Gastrocnemius medialis (tissue), 4 donors: ENCODE results near the gene SCG5. TPM values are rescaled to one million over a fixed set of nuclear protein-coding genes. Genes with fewer than 3 reads are reported as not detected.

Experiments used
- ATAC-seq, 2 donors: fragments of 150-250 bp; one replicate each; pipeline ENCODE4 v1.9.1; 2016
- DNase-seq, 2 donors: peaks; one replicate each; pipeline ENCODE4 v3.0.0-alpha.2; 2019
- H3K27ac ChIP-seq, 4 donors: fragments of 200-600 bp; sonication (generic); 1 replicate in 1 of 4; 2 replicates in 3 of 4; pipeline ENCODE4 v1.5.1; 2016 to 2018; ENCODE audit warnings: mild to moderate bottlenecking in 2 of 4, moderate library complexity in 1 of 4
- H3K27me3 ChIP-seq, 3 donors: fragments of 200-600 bp; sonication (generic) in 2 of 3; 1 replicate in 1 of 3; 2 replicates in 2 of 3; pipeline versions ENCODE4 v1.5.1 to v1.6.0; 2016 to 2019; ENCODE audit warnings: mild to moderate bottlenecking in 1 of 3, moderate library complexity in 1 of 3
- H3K36me3 ChIP-seq, 2 donors: fragments of 200-600 bp; sonication (generic) in 1 of 2; one replicate each; pipeline ENCODE4 v1.5.1; 2017 to 2018
- H3K4me1 ChIP-seq, 2 donors: fragments of 200-600 bp; sonication (generic) in 1 of 2; one replicate each; pipeline ENCODE4 v1.5.1; 2016 to 2017; ENCODE audit warnings: mild to moderate bottlenecking in 2 of 2
- H3K4me3 ChIP-seq, 4 donors: fragments of 200-600 bp; sonication (generic) in 3 of 4; 1 replicate in 1 of 4; 2 replicates in 3 of 4; pipeline ENCODE4 v1.5.1; 2016 to 2019; ENCODE audit warnings: mild to moderate bottlenecking in 2 of 4
- H3K9me3 ChIP-seq, 3 donors: fragments of 200-600 bp; sonication (generic) in 2 of 3; 1 replicate in 1 of 3; 2 replicates in 2 of 3; pipeline ENCODE4 v1.5.1; 2016 to 2019
- POLR2A ChIP-seq, 2 donors: fragments of 450-650 bp; IDR thresholded peaks; one replicate each; pipeline ENCODE4 v1.6.1; 2017; ENCODE audit warnings: antibody characterized with exemption in 2 of 2, mild to moderate bottlenecking in 2 of 2, moderate library complexity in 2 of 2
- in situ Hi-C, 4 donors: fragments of 200-750 bp; cut with MboI; loops; one replicate each; pipeline versions ENCODE4 v1.15.0 to v1.8.0; 2017; ENCODE audit warnings: low sequenced_read_pairs in 4 of 4
- intact Hi-C: fragments of 100-400 bp; cut with DNase I; formaldehyde crosslinking; loops from one replicate; pipeline ENCODE4 v1.15.1; 2023; ENCODE audit warnings: low total_unique reads
- total RNA-seq, 4 donors: library from RNA; depleted of rRNA; stranded (reverse); fragments of >200 nt; gene quantifications; one replicate each; pipeline versions ENCODE4 v1.1.0 to v1.2.3, GENCODE V29; 2016
- TF ChIP-seq, protein P1 (sequence below), 5 experiments: fragments of 450-650 bp in 3 of 5; fragments of 200-600 bp in 2 of 5; sonication (generic) in 2 of 5; IDR thresholded peaks in 4 of 5; conservative IDR thresholded peaks in 1 of 5; 1 replicate in 4 of 5; 2 replicates in 1 of 5; pipeline ENCODE4 v1.5.1; 2016 to 2019; ENCODE audit warnings: antibody characterized with exemption in 5 of 5, mild to moderate bottlenecking in 3 of 5, moderate library complexity in 3 of 5

SCG5 gene
- total RNA-seq, 4 donors from 2014 or later: 0.53 TPM; not detected in 3

DNA sequence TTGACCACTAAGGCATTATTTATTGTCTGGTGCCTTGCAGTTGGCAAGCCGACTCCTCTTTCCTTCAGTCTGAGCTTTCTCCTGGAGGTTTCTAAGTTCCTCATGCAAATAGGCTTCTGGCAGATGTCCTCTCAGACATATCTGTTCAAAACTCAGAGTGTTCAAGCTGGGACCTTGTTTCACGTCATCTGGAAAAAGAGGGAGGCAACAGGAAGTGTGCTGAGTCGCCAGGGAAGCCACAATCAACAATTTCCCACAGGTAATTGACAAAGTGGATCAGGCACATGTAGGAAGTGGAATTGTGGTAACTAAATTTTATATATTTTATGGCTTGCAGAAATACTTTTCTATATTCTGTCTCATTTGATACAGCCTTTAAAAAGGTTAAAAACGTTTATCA is 14.6 kb downstream of the SCG5 start:
- Histone ChIP-seq H3K27me3 (no peaks in the 10 kb centered on the region), H3K9me3 (no peaks in the 10 kb centered on the region), H3K27ac (no peak overlapping the region), H3K36me3 (no peaks in the 10 kb centered on the region), H3K4me3 (no peak overlapping the region), H3K4me1 (peaks cover 13 to 17% of the 10 kb centered on the region in 2 donors)
- TF ChIP-seq, protein P1, sequence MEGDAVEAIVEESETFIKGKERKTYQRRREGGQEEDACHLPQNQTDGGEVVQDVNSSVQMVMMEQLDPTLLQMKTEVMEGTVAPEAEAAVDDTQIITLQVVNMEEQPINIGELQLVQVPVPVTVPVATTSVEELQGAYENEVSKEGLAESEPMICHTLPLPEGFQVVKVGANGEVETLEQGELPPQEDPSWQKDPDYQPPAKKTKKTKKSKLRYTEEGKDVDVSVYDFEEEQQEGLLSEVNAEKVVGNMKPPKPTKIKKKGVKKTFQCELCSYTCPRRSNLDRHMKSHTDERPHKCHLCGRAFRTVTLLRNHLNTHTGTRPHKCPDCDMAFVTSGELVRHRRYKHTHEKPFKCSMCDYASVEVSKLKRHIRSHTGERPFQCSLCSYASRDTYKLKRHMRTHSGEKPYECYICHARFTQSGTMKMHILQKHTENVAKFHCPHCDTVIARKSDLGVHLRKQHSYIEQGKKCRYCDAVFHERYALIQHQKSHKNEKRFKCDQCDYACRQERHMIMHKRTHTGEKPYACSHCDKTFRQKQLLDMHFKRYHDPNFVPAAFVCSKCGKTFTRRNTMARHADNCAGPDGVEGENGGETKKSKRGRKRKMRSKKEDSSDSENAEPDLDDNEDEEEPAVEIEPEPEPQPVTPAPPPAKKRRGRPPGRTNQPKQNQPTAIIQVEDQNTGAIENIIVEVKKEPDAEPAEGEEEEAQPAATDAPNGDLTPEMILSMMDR (IDR thresholded peaks at IDR 0.05 in 4 of 5, conservative IDR thresholded peaks at IDR 0.05 in 1 of 5): no peak
- no peak for TF ChIP-seq POLR2A (IDR thresholded peaks at IDR 0.05)
- DNase-seq: no peak
- ATAC-seq: no peak
- intact Hi-C loops: no loop called here
- in situ Hi-C loops: loop anchor here (25.0 kb wide), 2 partner anchors 331 to 481 kb away; no protein-coding TSS in a partner anchor

DNA sequence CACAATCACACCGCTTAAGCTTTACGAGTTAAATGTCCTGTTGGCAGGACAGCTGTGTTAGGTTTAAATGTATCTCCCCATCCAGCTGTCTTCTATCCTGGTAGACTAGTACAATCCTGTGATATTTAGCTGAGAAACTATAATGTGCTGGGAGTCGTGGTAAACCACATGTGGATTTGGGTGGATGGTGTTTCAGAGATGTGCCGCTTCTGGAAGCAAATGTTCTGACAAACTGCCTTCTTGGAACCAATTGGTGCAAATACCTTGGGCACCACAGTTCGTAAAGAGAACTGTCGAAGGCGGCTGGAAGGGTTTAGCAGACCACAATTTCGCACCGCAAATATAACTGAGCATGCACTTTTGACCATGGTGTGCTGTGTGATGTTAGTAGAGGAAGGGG is 15.0 kb downstream of the SCG5 start:
- DNase-seq (no peak), ATAC-seq (no peak)
- TF ChIP-seq POLR2A (IDR thresholded peaks at IDR 0.05): no peak
- TF ChIP-seq, protein P1 (IDR thresholded peaks at IDR 0.05 in 4 of 5, conservative IDR thresholded peaks at IDR 0.05 in 1 of 5): no peak
- Histone ChIP-seq H3K9me3 (no peaks in the 10 kb centered on the region), H3K27me3 (no peaks in the 10 kb centered on the region), H3K36me3 (no peaks in the 10 kb centered on the region), H3K4me3 (no peak overlapping the region), H3K4me1 (peaks cover 13 to 17% of the 10 kb centered on the region in 2 donors), H3K27ac (no peak overlapping the region)
- intact Hi-C loops (no loop called here), in situ Hi-C loops (loop anchor here (25.0 kb wide), 2 partner anchors 331 to 481 kb away; no protein-coding TSS in a partner anchor)

DNA sequence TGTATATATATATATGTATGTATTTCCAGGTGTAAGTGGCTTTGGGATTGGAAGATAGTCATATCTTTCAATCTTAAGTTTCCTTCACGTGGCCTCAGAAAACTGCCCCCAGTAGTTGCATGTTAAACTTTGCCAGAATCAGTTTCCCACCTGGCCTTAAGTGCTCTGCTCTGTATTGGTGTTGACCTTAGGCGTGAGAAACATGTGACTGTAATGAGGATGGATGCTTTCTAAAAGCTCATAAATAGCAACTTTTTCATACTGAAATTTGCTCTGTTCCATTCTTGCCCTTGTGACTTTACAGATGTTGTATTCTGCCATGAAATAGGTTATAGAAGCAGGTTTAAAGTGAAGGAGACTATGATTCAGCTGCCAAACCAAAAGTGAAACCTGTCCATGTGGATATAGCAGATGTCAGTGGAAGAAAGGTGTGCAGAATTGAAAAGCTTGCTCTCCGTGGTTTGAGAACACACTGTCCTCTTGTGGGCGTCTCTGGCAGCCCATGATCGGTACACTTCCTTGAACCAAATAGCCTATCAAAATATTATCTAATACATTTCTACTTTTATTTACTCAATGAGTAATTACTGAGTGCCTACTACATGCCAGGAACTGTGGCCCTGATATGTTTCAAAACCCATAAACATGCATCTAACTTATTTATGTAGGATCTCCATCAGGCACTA is 15.8 kb downstream of the SCG5 start:
- no peak overlapping the region for H3K27ac ChIP-seq
- TF ChIP-seq POLR2A (IDR thresholded peaks at IDR 0.05): no peak
- TF ChIP-seq, protein P1 (IDR thresholded peaks at IDR 0.05 in 4 of 5, conservative IDR thresholded peaks at IDR 0.05 in 1 of 5): no peak
- no peak for ATAC-seq
- H3K4me1 ChIP-seq: peaks cover 13 to 17% of the 10 kb centered on the region in 2 donors
- intact Hi-C loops: no loop called here
- no peaks in the 10 kb centered on the region for H3K36me3 ChIP-seq
- in situ Hi-C loops: loop anchor here (25.0 kb wide), 2 partner anchors 330 to 480 kb away; no protein-coding TSS in a partner anchor
- no peak for DNase-seq
- H3K27me3 ChIP-seq: no peaks in the 10 kb centered on the region
- no peaks in the 10 kb centered on the region for H3K9me3 ChIP-seq
- no peak overlapping the region for H3K4me3 ChIP-seq

DNA sequence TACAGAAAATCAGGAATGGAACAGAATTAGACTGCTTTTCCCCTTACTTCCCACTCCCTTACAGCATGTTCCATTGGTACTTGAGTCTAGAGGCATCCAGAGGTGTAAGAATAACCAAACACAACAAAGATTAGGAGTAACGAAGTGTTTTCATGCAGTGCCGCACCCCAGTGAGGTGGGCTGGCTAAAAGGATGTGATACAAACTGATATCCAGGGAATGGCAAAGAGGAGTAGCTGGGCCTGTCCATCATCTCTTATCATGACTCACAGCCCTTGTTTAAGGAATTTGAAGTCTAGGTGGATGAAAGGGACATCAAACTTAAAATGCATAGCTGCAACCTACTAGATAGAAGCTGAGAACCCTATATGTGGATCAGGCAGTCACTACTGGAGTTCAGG is 16.4 kb downstream of the SCG5 start:
- no peak for TF ChIP-seq POLR2A (IDR thresholded peaks at IDR 0.05)
- TF ChIP-seq, protein P1 (IDR thresholded peaks at IDR 0.05 in 4 of 5, conservative IDR thresholded peaks at IDR 0.05 in 1 of 5): no peak
- H3K9me3 ChIP-seq: no peaks in the 10 kb centered on the region
- no peaks in the 10 kb centered on the region for H3K36me3 ChIP-seq
- in situ Hi-C loops: loop anchor here (25.0 kb wide), 2 partner anchors 329 to 479 kb away; no protein-coding TSS in a partner anchor
- intact Hi-C loops: no loop called here
- H3K27me3 ChIP-seq: no peaks in the 10 kb centered on the region
- ATAC-seq (no peak), DNase-seq (no peak)
- H3K4me3 ChIP-seq: no peak overlapping the region
- H3K27ac ChIP-seq: no peak overlapping the region
- H3K4me1 ChIP-seq: peaks cover 13 to 17% of the 10 kb centered on the region in 2 donors
